Left ventricle myocardium superior (tissue), 1 donor: ENCODE results near the gene PLEKHH3. TPM values are rescaled to one million over a fixed set of nuclear protein-coding genes. Genes with fewer than 3 reads are reported as not detected.
"Not testable (repeated sequence)": the region's sequence is repeated elsewhere in the genome, so short reads cannot be mapped to it uniquely, and the experiment has no call there.

ENCODE experiments used
- ATAC-seq: fragments of 200-7000 bp; cut with Tn5 transposase; one replicate; pipeline ENCODE4 v1.9.1; 2020; ENCODE audit warnings: mild to moderate bottlenecking, moderate library complexity
- DNase-seq: peaks from one replicate; pipeline ENCODE4 v3.0.0-alpha.2; 2020
- intact Hi-C: fragments of 100-400 bp; cut with micrococcal nuclease; formaldehyde crosslinking; loops from one replicate; pipeline ENCODE4 v1.11.0; 2022
- total RNA-seq: library from RNA; stranded (reverse); fragmentation: NEBNext Ultra II Directional; extraction: Animal tissue kit (Norgen Biotek cat#: 25700); gene quantifications from one replicate; pipeline ENCODE4 v1.2.1, GENCODE V29; 2021
- donor health status: DM: no; HTN: yes; CAD: no; lungs with severe emphysema.

PLEKHH3 gene
- total RNA-seq, 1 donor from 2014 or later, result 35.7 TPM

DNA sequence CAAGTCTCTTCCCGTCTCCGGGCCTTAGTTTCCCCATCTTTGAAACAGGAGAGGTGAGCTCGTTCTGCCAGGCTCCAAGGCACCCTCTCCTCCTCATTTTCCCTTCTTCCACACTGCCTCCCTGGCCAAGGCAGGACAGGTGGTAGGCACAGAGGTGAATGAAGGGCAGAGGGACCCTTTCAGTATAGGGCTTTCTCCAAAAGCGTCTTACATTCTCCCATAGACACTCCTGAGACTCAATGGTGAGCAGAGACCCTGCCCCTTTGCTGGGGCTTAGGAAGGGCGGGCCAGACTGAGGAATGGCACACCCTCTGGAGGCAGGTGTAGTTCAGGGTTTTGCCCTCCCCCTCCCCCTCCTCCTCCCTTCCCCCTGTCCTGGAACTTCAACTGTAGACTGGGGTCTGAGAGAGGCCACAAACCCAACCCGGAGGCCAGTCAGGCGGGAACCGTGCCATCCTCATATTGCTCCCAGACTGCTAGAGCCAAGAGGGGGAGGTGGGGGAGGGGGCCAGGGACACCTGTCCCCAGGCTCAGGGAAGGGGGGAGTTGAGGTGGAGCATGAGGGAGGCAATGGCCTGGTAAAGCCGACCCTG, 1.9 kb downstream of the PLEKHH3 start:
- DNase-seq (peak; percentile 64), ATAC-seq (no peak)
- intact Hi-C loops, result no loop called here

DNA sequence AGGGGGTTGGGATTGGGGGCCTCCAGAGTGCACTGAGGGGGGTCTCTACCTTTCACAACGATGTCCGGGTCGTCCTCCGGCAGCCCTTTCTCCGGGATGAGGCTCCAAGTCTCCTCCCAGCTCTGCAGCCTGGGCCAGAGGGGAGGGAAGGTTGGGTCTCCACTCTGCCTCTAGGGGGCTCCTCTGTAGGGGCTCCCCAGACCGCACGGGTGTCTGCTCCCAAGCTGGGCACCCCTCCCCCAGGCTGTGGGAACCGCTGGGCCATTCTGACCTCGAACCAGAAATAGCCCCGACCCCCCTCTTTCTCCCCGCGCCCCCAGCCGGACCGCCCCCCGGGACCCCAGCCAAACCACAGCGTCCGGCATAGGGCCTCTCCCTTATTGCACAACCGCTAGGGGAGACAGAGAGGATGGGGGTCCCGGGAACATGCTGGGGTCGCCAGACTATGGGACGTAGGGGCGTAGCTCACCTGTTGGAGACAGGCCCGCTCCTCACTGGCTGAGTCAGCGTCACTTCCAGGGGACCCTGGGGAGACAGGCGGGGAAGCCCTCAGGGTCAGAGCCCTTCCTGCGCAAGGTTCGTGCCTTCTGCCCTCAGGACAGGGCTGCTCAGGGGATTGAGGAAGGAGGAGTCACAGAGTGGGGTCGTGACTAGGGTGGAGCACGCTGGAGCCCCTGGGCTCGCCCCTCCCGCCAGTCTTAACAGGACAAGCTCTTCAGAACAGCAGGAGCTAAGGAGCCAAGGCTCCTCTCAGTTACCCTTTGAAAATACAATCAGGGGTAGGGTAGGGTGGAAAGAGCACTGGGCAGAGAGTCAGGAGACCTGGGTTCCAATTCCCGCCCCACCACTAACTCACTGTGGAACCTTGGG, 2.7 kb downstream of the PLEKHH3 start:
- DNase-seq (peak; percentile 81), ATAC-seq (peak; percentile 6)
- intact Hi-C loops, result no loop called here

DNA sequence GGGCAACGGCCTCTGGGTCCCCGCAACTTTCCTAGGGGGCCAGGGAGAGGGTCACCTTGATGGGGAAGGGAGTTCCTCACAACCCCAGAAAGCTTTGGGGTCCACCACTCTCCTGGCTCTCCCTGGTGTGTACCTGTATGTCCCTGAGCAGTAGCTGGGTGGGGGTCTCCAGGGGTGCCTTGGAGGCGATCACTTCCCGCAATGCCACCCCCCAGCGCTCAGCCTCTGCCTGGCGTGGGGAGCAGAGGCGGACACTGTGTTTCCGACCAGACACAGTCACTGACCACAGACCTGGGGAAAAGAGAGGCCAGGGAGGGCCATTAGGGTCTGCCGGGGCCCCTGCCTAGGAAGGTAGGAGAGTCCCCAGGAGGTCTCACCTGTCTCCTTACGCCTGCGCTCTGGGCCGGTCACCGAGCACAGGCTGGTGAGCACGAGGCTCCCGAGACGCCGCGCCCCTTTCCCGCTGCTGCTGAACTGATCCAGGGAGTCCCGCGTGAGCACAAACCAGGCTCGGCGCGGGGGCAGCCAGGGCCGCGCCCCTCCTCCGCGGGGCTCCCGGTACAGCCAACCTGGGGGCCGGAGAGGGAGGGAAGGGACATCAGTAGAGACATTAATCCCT, 3.4 kb downstream of the PLEKHH3 start:
- ATAC-seq (no peak), DNase-seq (peak; percentile 64)
- intact Hi-C loops, result no loop called here

DNA sequence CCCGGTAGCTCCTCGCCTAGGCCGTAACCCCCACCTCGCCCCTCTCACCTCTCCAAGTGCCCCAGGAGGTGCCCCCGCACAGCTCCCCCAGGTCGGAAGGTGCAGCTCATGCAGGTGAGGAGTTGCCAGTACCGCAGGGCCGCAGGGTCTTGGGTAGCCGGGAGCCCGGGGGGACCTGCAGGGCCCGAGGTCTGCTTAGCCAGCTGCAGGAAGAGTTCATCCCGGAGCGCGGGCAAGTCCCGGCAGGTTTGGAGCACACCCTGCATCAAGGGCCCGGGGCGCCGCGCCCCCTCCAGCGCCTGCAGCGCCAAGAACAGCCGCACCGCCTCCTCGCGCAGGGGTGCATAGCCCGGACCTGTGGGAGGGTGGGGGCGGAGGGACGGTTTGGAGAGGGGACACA, 4.8 kb downstream of the PLEKHH3 start:
- no peak for ATAC-seq
- DNase-seq, result no peak
- intact Hi-C loops, result no loop called here

DNA sequence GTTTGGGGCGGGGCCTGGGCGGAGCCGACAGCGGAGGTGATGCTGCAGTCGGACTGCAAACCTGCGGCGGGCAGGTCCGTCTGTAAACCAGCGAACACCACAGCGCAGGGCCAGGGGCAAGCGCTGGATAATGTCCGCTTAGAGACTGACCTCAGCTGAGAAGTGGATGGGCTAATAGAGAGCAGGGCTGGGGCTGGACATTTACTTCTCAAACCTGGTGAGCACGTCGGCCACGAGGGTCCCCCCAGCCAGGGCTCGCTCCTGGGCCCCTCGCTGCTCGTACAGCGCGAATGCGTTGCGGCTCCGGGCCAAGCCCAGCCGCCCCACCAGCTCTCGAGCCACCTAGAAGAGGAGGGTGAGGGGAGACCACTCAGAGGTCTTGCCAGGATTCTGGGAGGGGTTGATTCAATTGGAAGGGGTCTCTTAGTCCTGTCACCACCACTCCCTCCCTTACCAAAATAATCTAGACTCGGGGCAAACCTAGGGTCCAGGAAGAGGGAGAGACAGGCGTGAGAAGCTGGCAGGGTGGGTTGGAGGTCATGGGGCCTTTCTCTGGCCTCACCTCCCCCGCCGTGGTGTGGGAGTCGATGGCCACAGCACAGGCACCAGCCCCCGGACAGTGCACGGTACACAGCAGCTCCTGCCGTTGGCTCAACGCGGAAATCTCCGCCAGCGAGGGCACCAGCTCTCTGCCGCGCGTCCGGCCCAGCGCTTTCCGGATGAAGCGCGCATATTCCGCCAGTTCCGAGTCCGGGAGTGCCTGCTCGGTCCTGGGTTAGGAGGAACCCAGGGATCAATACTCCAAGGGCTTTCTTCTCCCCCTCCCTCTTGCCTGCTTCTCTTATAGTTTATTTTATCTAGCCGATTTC, 5.8 kb downstream of the PLEKHH3 start:
- intact Hi-C loops, result no loop called here
- DNase-seq, result no peak
- no peak for ATAC-seq

DNA sequence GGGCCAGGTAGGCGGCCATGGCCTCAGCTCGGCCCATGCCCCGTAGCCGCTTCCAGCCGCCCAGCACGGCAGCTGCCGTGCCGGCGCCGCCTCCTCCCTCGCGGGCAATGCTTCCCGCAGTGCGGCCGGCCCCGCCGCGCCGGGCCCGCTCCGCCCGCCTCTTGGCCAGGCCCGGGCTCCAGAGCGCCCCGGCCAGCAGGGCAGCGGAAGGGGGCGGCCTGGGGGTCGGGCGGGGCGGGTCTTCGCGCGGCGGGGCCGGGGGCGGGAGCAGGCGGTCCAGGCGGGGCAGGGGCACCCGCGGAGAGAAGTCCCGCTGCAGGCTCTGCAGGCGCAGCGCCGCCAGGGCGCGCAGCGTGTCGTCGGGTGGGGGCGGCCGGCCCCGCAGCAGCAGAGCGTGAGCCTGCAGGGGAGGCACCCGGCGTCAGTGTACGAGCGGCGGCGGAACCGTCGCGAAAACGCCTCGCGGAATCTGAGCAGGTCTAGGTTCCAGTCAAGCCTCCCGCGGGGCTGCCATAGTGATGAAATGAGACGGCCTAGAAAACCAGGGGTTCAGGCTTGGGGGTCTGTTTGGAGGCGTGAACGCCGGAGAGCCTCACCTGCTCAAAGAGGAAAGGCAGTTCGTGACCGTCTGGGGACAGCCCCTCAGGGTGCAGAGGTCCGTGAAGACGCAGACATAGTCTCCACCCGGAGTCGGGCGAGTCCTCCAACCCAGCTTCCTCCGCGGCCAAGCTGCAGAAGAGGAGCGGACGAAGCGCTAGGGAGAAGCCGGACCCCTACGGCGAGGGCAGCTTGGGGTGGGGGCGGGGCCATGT, 6.6 kb downstream of the PLEKHH3 start:
- ATAC-seq, result no peak
- intact Hi-C loops, result no loop called here
- no peak for DNase-seq

DNA sequence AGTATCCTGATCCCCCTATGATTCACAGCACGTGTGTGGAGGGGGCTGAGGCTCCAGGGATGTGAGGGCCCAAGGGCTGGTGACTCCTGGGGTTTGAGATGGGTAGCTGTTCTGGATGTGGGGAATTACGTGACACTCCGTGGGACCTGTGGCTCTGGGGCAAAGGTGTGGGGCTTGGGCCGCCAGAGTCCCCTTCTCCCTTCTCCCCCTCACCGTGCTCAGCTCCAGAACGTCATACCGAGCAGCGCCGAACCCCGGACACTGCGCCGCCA, 7.2 kb downstream of the PLEKHH3 start:
- intact Hi-C loops, result no loop called here
- DNase-seq (no peak), ATAC-seq (no peak)

DNA sequence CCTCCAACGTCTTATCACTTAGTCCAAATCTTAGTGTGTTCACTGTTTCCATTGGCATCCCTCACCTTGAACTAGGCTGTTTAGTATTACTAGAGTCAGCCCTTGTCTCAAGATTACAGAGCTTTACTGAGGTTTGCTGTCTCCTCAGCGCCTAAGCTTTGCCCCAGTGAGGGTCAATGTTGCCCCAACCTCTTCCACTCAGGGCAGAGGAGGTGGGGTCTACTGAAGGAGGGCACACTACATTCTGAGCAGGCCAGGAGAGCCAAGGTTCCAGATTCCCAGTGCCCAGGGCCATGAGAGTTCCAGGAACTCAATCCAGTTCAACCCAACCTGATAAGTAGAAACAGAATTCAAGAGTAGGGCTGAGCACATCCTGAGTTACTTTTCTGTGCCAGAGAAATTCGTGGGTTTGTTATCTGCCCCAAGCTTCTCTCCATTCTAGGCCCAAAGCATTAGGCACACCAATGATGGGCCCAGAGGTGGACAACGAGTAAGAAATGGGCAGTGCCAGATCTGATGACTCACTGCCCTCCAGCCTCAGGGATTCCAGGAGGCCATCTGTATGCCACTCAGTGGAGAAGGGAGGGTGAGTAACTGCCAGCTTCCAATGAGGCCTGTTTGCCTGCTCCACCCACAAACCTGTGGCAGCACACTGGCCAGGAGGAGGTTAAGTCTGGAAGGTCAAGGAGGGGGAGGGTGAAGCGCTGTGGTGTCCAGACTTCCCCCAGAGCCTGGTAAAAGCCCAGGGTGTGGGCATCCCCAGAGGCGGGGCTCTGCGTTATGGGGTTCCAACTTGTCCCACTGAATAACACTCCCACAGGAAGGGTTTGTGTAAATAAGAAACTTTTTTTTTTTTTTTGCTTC, 9.5 kb downstream of the PLEKHH3 start:
- ATAC-seq, result peak; percentile 58
- DNase-seq, result no peak

DNA sequence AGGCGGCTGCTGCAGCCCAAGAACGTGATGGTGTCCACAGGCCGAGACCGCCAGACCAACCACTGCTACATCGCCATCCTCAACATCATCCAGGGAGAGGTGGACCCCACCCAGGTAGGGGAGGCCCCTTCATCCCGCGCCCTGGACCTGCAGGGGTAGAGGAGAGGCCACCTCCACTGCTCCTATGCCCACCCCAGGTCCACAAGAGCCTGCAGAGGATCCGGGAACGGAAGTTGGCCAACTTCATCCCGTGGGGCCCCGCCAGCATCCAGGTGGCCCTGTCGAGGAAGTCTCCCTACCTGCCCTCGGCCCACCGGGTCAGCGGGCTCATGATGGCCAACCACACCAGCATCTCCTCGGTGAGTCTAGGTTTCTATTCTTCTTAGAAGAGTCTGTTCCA, 10.7 kb downstream of the PLEKHH3 start:
- DNase-seq, ATAC-seq, intact Hi-C loops: not testable (repeated sequence)

More for the DNA sequence above, 9.5 kb downstream of the PLEKHH3 start:
- intact Hi-C loops, result no loop called here

DNA sequence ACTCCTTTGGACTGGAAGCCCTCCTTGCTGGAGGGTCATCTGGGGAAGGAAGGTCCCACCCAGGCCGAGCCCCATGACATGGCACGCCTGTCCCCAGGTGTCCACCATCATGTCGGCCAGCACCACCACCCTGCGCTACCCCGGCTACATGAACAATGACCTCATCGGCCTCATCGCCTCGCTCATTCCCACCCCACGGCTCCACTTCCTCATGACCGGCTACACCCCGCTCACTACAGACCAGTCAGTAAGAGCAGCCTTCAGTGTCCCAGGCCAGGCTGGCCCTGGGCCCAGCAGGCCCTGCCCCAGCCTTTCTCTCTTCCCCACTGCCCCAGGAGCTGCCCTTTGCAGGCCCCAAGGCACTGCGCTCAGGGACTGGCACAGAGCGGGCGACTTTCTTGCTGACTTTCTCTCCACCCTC, 11.2 kb downstream of the PLEKHH3 start:
- ATAC-seq, result no peak
- intact Hi-C loops, result no loop called here
- DNase-seq, result no peak

DNA sequence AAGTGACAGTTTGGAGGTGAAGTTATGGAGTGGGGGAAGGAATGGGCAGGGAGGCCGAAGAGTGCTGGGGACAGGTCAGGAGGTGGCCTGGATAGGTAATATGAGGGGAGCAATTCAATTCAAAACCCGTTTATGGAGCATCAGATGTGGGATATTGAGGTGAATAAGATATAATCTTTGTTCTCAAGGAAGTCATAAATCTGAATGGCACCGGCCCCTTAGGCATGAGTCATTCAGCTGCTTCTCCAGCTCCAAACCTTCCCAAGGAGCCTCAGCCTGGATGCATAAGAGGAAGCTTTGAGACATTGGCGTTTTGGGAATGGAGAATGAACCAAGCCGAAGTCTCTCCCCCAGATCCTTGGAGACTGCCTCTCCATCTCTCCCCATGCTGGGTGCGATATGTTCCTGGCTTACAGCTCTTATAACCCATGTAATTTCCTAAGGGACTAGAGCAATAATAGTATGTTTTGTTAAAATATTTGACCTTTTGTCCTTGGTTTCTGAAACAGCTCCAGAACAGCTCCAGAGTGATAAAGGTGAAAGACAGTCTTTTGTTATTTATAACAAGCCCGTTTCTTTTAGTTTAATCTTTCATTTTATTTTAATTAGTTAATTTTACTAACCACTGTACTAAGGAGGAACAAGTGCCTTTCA, 16.0 kb downstream of the PLEKHH3 start:
- ATAC-seq, result no peak
- intact Hi-C loops, result no loop called here
- DNase-seq, result no peak

DNA sequence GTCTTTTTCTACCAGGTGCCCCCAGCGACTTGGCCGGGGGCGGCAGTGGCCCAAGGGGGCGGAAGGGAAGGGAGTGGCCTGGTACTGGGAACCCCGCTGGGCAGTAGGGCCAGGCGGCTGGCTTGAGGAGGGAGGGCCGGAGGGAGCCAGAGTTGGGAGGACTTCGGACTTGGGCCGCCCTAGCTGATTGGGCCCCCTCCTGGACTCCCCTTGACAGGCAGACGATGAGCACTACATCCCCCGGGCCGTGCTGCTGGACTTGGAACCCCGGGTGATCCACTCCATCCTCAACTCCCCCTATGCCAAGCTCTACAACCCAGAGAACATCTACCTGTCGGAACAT, 16.9 kb downstream of the PLEKHH3 start:
- DNase-seq, intact Hi-C loops: not testable (repeated sequence)
- peak; percentile 22 for ATAC-seq

DNA sequence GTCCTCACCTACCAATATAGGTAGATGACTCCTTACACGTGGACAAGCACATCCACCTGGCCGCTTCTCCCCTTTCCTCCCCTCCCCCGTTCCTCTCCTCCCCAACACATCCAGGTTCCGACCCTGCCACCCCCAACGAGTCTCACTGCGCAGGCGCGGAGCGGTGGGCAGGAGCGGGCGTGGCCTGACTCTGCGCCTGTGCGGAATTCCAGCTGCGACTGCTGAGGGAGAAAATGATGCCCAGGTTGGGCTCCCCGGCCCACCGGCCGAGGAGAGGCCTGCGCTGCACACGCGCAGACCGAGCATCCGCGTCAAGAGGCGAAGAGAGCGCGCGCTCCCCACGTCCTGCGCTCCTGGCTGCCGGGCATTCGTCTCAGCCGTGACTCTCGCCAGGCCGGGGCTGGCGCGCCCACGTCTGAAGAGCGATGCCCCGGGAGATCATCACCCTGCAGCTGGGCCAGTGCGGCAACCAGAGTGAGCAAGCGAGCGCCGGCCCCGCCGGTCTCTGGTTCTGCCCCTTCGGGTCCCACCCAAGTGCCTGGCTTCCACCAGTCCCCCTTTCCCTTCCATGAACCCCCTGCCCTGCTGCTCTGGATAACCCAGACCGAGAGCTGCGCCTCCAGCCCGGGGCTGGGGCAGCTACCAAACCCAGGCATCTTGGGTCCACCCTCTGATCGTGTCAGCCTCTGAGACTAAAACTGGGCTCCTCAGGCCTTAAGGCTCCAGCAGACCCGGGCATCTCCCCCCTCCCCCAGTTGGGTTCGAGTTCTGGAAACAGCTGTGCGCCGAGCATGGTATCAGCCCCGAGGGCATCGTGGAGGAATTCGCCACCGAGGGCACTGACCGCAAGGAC, 17.5 kb downstream of the PLEKHH3 start, which contains the start of gene TUBG2:
Gene TUBG2 (plus strand): TSS at position 206 of the 853 bp plus-strand sequence. CDS start 220 bp downstream, at position 426.
- intact Hi-C loops, result no loop called here
- DNase-seq (peak; percentile 93), ATAC-seq (peak; percentile 96)

DNA sequence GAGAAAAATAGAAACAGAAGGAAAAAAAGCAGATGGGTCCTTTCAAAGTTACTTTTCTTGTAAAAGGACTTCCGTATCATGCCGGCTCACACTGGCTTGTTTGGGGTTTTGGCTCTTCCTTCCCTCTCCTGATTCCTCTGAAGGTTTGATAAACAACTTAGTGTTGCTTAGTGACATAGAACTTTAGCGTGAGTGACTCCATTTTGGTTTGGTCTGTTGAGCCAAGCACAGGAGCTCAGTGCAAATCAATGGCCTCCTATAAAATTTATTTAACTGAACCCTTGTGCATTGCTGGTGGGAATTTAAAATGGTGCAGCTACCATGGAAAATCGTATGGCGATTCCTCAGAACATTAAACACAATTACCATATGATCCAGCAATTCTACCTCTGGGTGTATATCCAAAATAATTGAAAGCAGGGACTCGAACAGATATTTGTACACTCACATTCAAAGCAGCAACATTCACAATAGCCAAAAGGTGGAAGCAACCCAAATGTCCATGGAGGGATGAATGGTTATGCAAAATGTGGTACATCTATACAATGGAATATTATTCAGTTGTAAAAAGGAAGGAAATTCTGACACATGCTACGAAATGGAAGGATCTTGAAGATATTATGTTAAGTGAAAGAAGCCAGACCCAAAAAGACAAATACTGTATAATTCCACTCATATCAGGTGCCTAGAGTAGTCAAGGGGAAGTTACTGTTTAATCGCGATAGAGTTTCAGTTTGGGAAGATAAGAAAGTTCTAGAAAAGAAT, 18.8 kb downstream of the PLEKHH3 start:
- DNase-seq (no peak), ATAC-seq (no peak)
- intact Hi-C loops, result no loop called here

DNA sequence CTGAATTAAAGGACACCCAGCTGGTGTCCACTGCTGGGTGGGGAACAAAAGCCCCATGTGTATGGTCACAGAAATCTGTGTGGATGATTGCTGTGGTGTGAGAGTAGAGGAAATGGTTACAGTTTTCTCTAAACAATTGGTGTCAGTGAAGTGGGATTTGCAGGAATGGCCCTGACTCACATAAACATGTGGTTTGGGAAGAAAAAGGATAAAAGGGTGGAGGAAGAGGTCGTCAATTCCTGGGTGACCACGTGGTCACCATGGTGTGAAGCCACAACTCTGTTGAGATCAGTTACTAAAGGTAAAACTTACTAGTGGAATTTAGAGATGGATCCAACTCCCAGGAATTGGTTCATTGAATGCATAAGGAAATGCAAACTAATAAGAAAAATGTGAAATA, 21.3 kb downstream of the PLEKHH3 start:
- intact Hi-C loops, result no loop called here
- DNase-seq (no peak), ATAC-seq (no peak)
